ENCODE data around the gene TTLL7.

DNA sequence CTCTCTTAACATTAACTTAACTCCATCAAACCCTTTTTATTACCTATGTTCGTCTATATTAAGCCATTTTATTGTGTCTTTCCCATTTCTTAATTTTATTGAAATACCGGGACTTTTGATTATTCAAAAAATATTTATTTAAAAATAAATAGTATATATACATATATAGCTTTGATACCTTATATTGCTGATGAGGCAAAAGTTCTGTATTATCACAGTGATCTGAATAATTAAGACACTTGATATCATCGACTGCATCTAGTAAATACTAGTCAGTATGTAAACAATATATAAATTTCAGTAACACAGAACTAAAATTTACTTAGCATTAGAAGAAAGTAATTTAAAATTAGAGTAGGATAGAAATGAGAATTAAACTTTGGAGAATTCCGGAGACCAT lies 22.0 kb downstream of the TTLL7 start:
- TF ChIP-seq EZH2 (IDR thresholded peaks at IDR 0.05; ENCODE audit: borderline replicate concordance, insufficient read depth, low read depth, low read length, poor library complexity, severe bottlenecking): no peak
- TF ChIP-seq, protein P1, sequence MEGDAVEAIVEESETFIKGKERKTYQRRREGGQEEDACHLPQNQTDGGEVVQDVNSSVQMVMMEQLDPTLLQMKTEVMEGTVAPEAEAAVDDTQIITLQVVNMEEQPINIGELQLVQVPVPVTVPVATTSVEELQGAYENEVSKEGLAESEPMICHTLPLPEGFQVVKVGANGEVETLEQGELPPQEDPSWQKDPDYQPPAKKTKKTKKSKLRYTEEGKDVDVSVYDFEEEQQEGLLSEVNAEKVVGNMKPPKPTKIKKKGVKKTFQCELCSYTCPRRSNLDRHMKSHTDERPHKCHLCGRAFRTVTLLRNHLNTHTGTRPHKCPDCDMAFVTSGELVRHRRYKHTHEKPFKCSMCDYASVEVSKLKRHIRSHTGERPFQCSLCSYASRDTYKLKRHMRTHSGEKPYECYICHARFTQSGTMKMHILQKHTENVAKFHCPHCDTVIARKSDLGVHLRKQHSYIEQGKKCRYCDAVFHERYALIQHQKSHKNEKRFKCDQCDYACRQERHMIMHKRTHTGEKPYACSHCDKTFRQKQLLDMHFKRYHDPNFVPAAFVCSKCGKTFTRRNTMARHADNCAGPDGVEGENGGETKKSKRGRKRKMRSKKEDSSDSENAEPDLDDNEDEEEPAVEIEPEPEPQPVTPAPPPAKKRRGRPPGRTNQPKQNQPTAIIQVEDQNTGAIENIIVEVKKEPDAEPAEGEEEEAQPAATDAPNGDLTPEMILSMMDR (IDR thresholded peaks at IDR 0.05): no peak

Measured in B cell (primary cell).